GM12878 (cell line): Measurements from ENCODE around the gene MTMR4. TPM values are rescaled to one million over a fixed set of nuclear protein-coding genes. Genes with fewer than 3 reads are reported as not detected.

Source experiments
- ATAC-seq: fragments of 200-7000 bp; cut with Tn5 transposase; 3 replicates; pipeline ENCODE4 v1.9.1; 2020; ENCODE audit warnings: mild to moderate bottlenecking, moderate library complexity
- BruUV-seq: library from RNA; stranded (reverse); fragments of 400-500 nt; replicated peaks from 2 replicates; lab custom pipeline; 2021; lab: Mats Ljungman, UMichigan
- CTCF ChIA-PET: fragments of 300-600 bp; sonication (Branson Sonifier 250); formaldehyde crosslinking; extraction: SDS; loops from one replicate; lab custom pipeline; 2021; ENCODE audit warnings: inconsistent platforms; lab: Yijun Ruan, JAX
- POLR2A ChIA-PET: fragments of 350-600 bp; formaldehyde crosslinking; extraction: SDS; loops from one replicate; lab custom pipeline; 2021; ENCODE audit warnings: inconsistent platforms; lab: Charles Lee
- RAD21 ChIA-PET: fragments of 300-600 bp; sonication (Branson Sonifier 250); formaldehyde crosslinking; loops from one replicate; lab custom pipeline; 2023; ENCODE audit warnings: antibody characterized with exemption; ENCODE audit not compliant: unreplicated experiment; lab: Charles Lee
- SMC1A ChIA-PET: fragments of 300-600 bp; sonication (Branson Sonifier 250); formaldehyde crosslinking; loops from one replicate; lab custom pipeline; 2023; ENCODE audit not compliant: unreplicated experiment, uncharacterized antibody; lab: Charles Lee
- DNase-seq: peaks from one replicate; pipeline ENCODE4 v3.0.0-alpha.2; 2011; ENCODE audit warnings: low read depth, low spot score
- FAIRE-seq: peaks from 3 replicates; lab custom pipeline; 2011; peaks lifted over from hg19 to GRCh38; lab: Jason Lieb, UNC
- H2AFZ ChIP-seq: 2 replicates; pipeline ENCODE4 v1.6.0; 2011; ENCODE audit warnings: low read depth, low read length, control low read depth; ENCODE audit not compliant: control insufficient read depth
- H3K27ac ChIP-seq: 2 replicates; pipeline ENCODE4 v1.5.1; 2011; ENCODE audit warnings: control low read depth; ENCODE audit not compliant: control insufficient read depth, insufficient read depth
- H3K27me3 ChIP-seq, 2 experiments: replicated peaks in 1 of 2; 2 replicates each; pipeline versions ENCODE4 v1.6.0 to v1.6.1; 2011; ENCODE audit warnings: low read length in 1 of 2; ENCODE audit not compliant: control insufficient read depth in 2 of 2, insufficient read depth in 2 of 2
- H3K36me3 ChIP-seq, 2 experiments: 2 replicates each; pipeline ENCODE4 v1.5.1; 2011; ENCODE audit warnings: low read length in 1 of 2; ENCODE audit not compliant: control insufficient read depth in 2 of 2, insufficient read depth in 2 of 2
- H3K4me1 ChIP-seq: 2 replicates; pipeline ENCODE4 v1.6.1; 2011; ENCODE audit warnings: mild to moderate bottlenecking, low read length, moderate library complexity, mixed read lengths; ENCODE audit not compliant: control insufficient read depth, insufficient read depth
- H3K4me2 ChIP-seq: 2 replicates; pipeline ENCODE4 v1.6.0; 2011; ENCODE audit warnings: control low read depth; ENCODE audit not compliant: control insufficient read depth, insufficient read depth
- H3K4me3 ChIP-seq: fragments of 200-600 bp; sonication (generic); 2 replicates; pipeline ENCODE4 v1.5.1; 2016
- H3K79me2 ChIP-seq: 2 replicates; pipeline ENCODE4 v1.6.0; 2011; ENCODE audit warnings: low read length; ENCODE audit not compliant: control insufficient read depth, insufficient read depth
- H3K9ac ChIP-seq: 2 replicates; pipeline ENCODE4 v1.8.0; 2011; ENCODE audit warnings: low read length, control low read depth, mixed read lengths; ENCODE audit not compliant: control insufficient read depth, insufficient read depth
- H3K9me3 ChIP-seq: replicated peaks from 3 replicates; pipeline ENCODE4 v1.5.1; 2011; ENCODE audit warnings: mild to moderate bottlenecking, low read length; ENCODE audit not compliant: control insufficient read depth, insufficient read depth
- H4K20me1 ChIP-seq: 2 replicates; pipeline ENCODE4 v1.6.0; 2011; ENCODE audit not compliant: control insufficient read depth, insufficient read depth
- BHLHE40 ChIP-seq, 2 experiments: fragments of 450-650 bp in 1 of 2; IDR thresholded peaks; 2 replicates each; pipeline ENCODE4 v1.6.1; 2011 to 2017; ENCODE audit warnings: low read depth in 2 of 2, borderline replicate concordance in 1 of 2, improper control_type of control experiment in 1 of 2, low read length in 1 of 2, mild to moderate bottlenecking in 1 of 2
- CREB1 ChIP-seq: IDR thresholded peaks from 2 replicates; pipeline ENCODE4 v1.6.1; 2012; ENCODE audit warnings: low read depth, mild to moderate bottlenecking, inconsistent platforms
- FOXM1 ChIP-seq: IDR thresholded peaks from 2 replicates; pipeline ENCODE4 v1.6.1; 2012; ENCODE audit warnings: low read depth, mild to moderate bottlenecking, inconsistent platforms, low read length, moderate library complexity
- IKZF1 ChIP-seq: fragments of 450-650 bp; conservative IDR thresholded peaks from 2 replicates; pipeline ENCODE4 v1.6.1; 2017; ENCODE audit warnings: antibody characterized with exemption, mild to moderate bottlenecking
- LARP7 ChIP-seq: fragments of 450-650 bp; IDR thresholded peaks from 2 replicates; pipeline ENCODE4 v1.6.1; 2017; ENCODE audit warnings: mild to moderate bottlenecking
- POLR2AphosphoS5 ChIP-seq: IDR thresholded peaks from 2 replicates; pipeline ENCODE4 v1.6.1; 2011; ENCODE audit warnings: mild to moderate bottlenecking, low read length, inconsistent platforms
- POU2F2 ChIP-seq: IDR thresholded peaks from 3 replicates; pipeline ENCODE4 v1.6.1; 2011; ENCODE audit warnings: low read depth, mild to moderate bottlenecking, low read length, borderline replicate concordance
- RAD51 ChIP-seq: fragments of 450-650 bp; IDR thresholded peaks from 2 replicates; pipeline ENCODE4 v1.6.1; 2016; ENCODE audit warnings: moderate library complexity, mild to moderate bottlenecking, inconsistent platforms
- RCOR1 ChIP-seq: conservative IDR thresholded peaks from 2 replicates; pipeline ENCODE4 v1.6.1; 2012; ENCODE audit warnings: low read depth, low read length, improper control_type of control experiment
- SIX5 ChIP-seq: IDR thresholded peaks from 2 replicates; pipeline ENCODE4 v1.6.1; 2011; ENCODE audit warnings: mild to moderate bottlenecking, low read depth, low read length, moderate library complexity; ENCODE audit not compliant: severe bottlenecking
- SP1 ChIP-seq: IDR thresholded peaks from one replicate; pipeline ENCODE4 v1.6.1; 2011; ENCODE audit warnings: low read depth, low read length
- SREBF2 ChIP-seq: IDR thresholded peaks from 2 replicates; pipeline ENCODE4 v1.6.1; 2012; ENCODE audit warnings: mild to moderate bottlenecking, low read length
- TCF7 ChIP-seq: IDR thresholded peaks from 2 replicates; pipeline ENCODE4 v1.6.1; 2014; ENCODE audit warnings: antibody characterized with exemption, borderline replicate concordance
- ZNF207 ChIP-seq: fragments of 450-650 bp; IDR thresholded peaks from 2 replicates; pipeline ENCODE4 v1.6.1; 2014; ENCODE audit warnings: antibody characterized with exemption, mild to moderate bottlenecking, borderline replicate concordance
- ZNF217 ChIP-seq: fragments of 450-650 bp; IDR thresholded peaks from 2 replicates; pipeline ENCODE4 v1.6.1; 2017; ENCODE audit warnings: antibody characterized with exemption, mild to moderate bottlenecking
- ZNF687 ChIP-seq: fragments of 450-650 bp; IDR thresholded peaks from 2 replicates; pipeline ENCODE4 v1.6.1; 2017; ENCODE audit warnings: mild to moderate bottlenecking, moderate library complexity
- WGBS: methylation state at CpG from one replicate; pipeline ENCODE4 v1.1.6; 2016; ENCODE audit warnings: low lambda C conversion rate; ENCODE audit not compliant: insufficient replicate concordance, insufficient coverage; ENCODE audit errors: missing lambda C conversion rate; 5-methylcytosine and 5-hydroxymethylcytosine counted together
- in situ Hi-C: fragments of 300-500 bp; cut with MboI; formaldehyde crosslinking; loops from 9 replicates; pipeline ENCODE4 v1.14.3; 2018; ENCODE audit warnings: mixed read lengths
- intact Hi-C: fragments of 100-400 bp; cut with micrococcal nuclease; formaldehyde crosslinking; loops from one replicate; pipeline ENCODE4 v1.14.2; 2022; ENCODE audit not compliant: unreplicated experiment
- polyA plus RNA-seq, 11 experiments: library from polyadenylated mRNA; depleted of rRNA in 4 of 11; unstranded in 6 of 11; stranded (reverse) in 5 of 11; fragments of >200 nt; fragmentation: Nextera tagmentation in 4 of 11; fragmentation: Illumina TruSeq in 1 of 11; extraction: Ambion mirVana in 4 of 11; extraction: Trizol in 1 of 11; gene quantifications; 1 replicate in 1 of 11; 2 replicates in 10 of 11; pipeline versions ENCODE4 v1.2.1 to v1.2.3, GENCODE V29; 2011 to 2016; ENCODE audit warnings: inconsistent platforms in 2 of 11, missing spikeins in 2 of 11, low read depth in 1 of 11
- total RNA-seq, 4 experiments: library from RNA; depleted of rRNA in 3 of 4; stranded (reverse); fragments of >200 nt in 3 of 4; fragmentation: Illumina TruSeq in 1 of 4; extraction: Trizol in 1 of 4; gene quantifications; 2 replicates each; pipeline versions ENCODE4 v1.2.1 to v1.2.3, GENCODE V29; 2013 to 2021
- TF ChIP-seq, protein P1 (sequence below): fragments of 450-650 bp; conservative IDR thresholded peaks from 2 replicates; pipeline ENCODE4 v1.6.1; 2017; ENCODE audit warnings: mild to moderate bottlenecking, moderate library complexity

The MTMR4 gene
- total and polyA plus RNA-seq, 10 of the 15 experiments (the other 5 are each of a cell fraction or from before 2014, with no cell fraction given) = 12.8 to 127 (median 53.2) TPM

GRCh38 chr17:58528443-58528842 is 14.0 kb upstream of the MTMR4 start (continued):
- no peak for TF ChIP-seq FOXM1
- no peak for TF ChIP-seq RAD51
- TF ChIP-seq POU2F2 = no peak
- TF ChIP-seq TCF7 = no peak

DNA sequence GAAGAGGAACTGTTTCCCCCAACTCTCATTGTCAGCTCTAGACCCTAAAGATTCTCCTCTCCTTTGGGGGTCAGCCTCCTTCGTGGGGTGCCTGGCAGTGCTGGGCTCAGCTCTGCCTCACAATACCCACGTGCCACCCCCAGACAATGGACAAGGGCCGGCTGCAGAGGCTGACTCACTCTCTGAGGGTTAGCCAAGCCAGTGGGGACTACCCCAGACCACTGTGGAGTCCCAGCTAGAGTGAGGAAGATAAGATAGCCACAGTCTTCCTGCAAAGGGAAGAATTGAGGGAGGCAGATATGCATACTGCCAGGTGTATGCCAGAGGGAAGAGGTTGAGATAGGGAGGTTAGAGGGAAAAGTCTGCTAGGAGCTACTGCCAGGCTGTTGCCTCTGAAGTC is 13.5 kb upstream of the MTMR4 start:
- ChIA-PET SMC1A (interaction anchor here (0.7 to 1.3 kb wide), 3 partner anchors 13 to 789 kb away, joined by 3 to 4 read pairs (median 3); no protein-coding TSS in a partner anchor), RAD21 (interaction anchor here (1.4 kb wide), 1 partner anchor 49 kb away, joined by 3 read pairs; no protein-coding TSS in a partner anchor), POLR2A (interaction anchor here (0.9 kb wide), 1 partner anchor 104 kb away, joined by 3 read pairs; no protein-coding TSS in a partner anchor)
- no TSS peak for BruUV-seq
- no peak overlapping the region for H3K27ac ChIP-seq
- H3K9me3 ChIP-seq = no peaks in the 10 kb centered on the region
- 20% methylated on average over 3 of the region's 3 CpGs for WGBS
- 0 out of 2 replicates have a peak, but pooled peaks cover 3% of the 10 kb centered on the region for H3K4me1 ChIP-seq
- no peaks in the 10 kb centered on the region for H3K36me3 ChIP-seq
- peak; percentile 73 for ATAC-seq
- no peak overlapping the region for H3K4me3 ChIP-seq
- no peak overlapping the region for H3K4me2 ChIP-seq
- H3K79me2 ChIP-seq = no peaks in the 10 kb centered on the region
- H4K20me1 ChIP-seq = no peaks in the 10 kb centered on the region
- intact Hi-C loops = no loop called here
- no peak overlapping the region for H3K9ac ChIP-seq
- TF ChIP-seq RCOR1 (no peak), SREBF2 (no peak), ZNF207 (no peak), POLR2AphosphoS5 (no peak), ZNF687 (peak; percentile 72; the same call in 1 of the 2 replicates), LARP7 (0 out of 2 replicates have a peak, but pooled peaks have one; percentile 21), CREB1 (no peak), BHLHE40 (IDR thresholded peaks at IDR 0.05; ENCODE audit: borderline replicate concordance in 1 of 2, low read depth in 2 of 2, low read length in 1 of 2) (peak in 1 of 2 experiments; percentile 63; a peak in 2 of 4 replicates), IKZF1 (0 out of 2 replicates have a peak, but pooled peaks have one; percentile 19), SIX5 (no peak), ZNF217 (no peak), SP1 (no peak)
- TF ChIP-seq, protein P1, sequence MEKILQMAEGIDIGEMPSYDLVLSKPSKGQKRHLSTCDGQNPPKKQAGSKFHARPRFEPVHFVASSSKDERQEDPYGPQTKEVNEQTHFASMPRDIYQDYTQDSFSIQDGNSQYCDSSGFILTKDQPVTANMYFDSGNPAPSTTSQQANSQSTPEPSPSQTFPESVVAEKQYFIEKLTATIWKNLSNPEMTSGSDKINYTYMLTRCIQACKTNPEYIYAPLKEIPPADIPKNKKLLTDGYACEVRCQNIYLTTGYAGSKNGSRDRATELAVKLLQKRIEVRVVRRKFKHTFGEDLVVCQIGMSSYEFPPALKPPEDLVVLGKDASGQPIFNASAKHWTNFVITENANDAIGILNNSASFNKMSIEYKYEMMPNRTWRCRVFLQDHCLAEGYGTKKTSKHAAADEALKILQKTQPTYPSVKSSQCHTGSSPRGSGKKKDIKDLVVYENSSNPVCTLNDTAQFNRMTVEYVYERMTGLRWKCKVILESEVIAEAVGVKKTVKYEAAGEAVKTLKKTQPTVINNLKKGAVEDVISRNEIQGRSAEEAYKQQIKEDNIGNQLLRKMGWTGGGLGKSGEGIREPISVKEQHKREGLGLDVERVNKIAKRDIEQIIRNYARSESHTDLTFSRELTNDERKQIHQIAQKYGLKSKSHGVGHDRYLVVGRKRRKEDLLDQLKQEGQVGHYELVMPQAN = no peak
- TF ChIP-seq, all 136 proteins: peak for 4
- no peak for DNase-seq
- Histone ChIP-seq H2AFZ (no peak overlapping the region), H3K27me3 (peaks cover 4 to 6% of the 10 kb centered on the region in 2 experiments; a peak in 3 of 4 replicates)
- CTCF ChIA-PET = interaction anchor here (1.2 to 2.3 kb wide), 4 partner anchors 50 to 477 kb away, joined by 3 to 9 read pairs (median 6); no protein-coding TSS in a partner anchor
- no peak for FAIRE-seq
- in situ Hi-C loops = no loop called here
